Keratinocyte (primary cell): ENCODE data around the gene TP53AIP1. TPM values are rescaled to one million over a fixed set of nuclear protein-coding genes. Genes with fewer than 3 reads are reported as not detected.

Experiments
- DNase-seq: peaks from one replicate; pipeline ENCODE4 v3.0.0-alpha.2; 2011; ENCODE audit warnings: low read depth, missing footprints, low spot score
- FAIRE-seq: peaks from 2 replicates; lab custom pipeline; 2011; peaks lifted over from hg19 to GRCh38; lab: Jason Lieb, UNC
- H2AFZ ChIP-seq: 2 replicates; pipeline ENCODE4 v1.6.0; 2012; ENCODE audit warnings: low read length, control low read depth, inconsistent platforms; ENCODE audit not compliant: control insufficient read depth
- H3K27ac ChIP-seq: 2 replicates; pipeline ENCODE4 v1.5.1; 2011; ENCODE audit warnings: low read length; ENCODE audit not compliant: control insufficient read depth, insufficient read depth
- H3K27me3 ChIP-seq: 3 replicates; pipeline ENCODE4 v1.6.0; 2011; ENCODE audit warnings: low read length; ENCODE audit not compliant: control insufficient read depth, insufficient read depth; ENCODE audit errors: extremely low read depth
- H3K36me3 ChIP-seq, 2 experiments: 2 replicates in 1 of 2; 3 replicates in 1 of 2; pipeline ENCODE4 v1.5.1; 2011; ENCODE audit warnings: low read length in 2 of 2, mild to moderate bottlenecking in 1 of 2; ENCODE audit not compliant: control insufficient read depth in 2 of 2, insufficient read depth in 2 of 2; ENCODE audit errors: extremely low read depth in 1 of 2
- H3K4me1 ChIP-seq: 3 replicates; pipeline ENCODE4 v1.5.1; 2011; ENCODE audit warnings: low read length; ENCODE audit not compliant: control insufficient read depth, insufficient read depth; ENCODE audit errors: extremely low read depth
- H3K4me2 ChIP-seq: 3 replicates; pipeline ENCODE4 v1.6.0; 2011; ENCODE audit warnings: low read depth, low read length; ENCODE audit not compliant: control insufficient read depth, insufficient read depth; ENCODE audit errors: extremely low read depth
- H3K4me3 ChIP-seq, 3 experiments: fragments of 200-600 bp in 1 of 3; sonication (generic) in 1 of 3; 2 replicates in 2 of 3; 3 replicates in 1 of 3; pipeline ENCODE4 v1.5.1; 2011 to 2016; ENCODE audit warnings: low read length in 3 of 3, mild to moderate bottlenecking in 3 of 3, control low read depth in 2 of 3, inconsistent platforms in 1 of 3, low read depth in 1 of 3, mixed read lengths in 1 of 3, mixed run types in 1 of 3, moderate library complexity in 1 of 3; ENCODE audit not compliant: control insufficient read depth in 2 of 3, insufficient read depth in 2 of 3; ENCODE audit errors: extremely low read depth in 1 of 3
- H3K79me2 ChIP-seq: 2 replicates; pipeline ENCODE4 v1.6.0; 2012; ENCODE audit warnings: low read length; ENCODE audit not compliant: control insufficient read depth, insufficient read depth
- H3K9ac ChIP-seq: 3 replicates; pipeline ENCODE4 v1.6.0; 2011; ENCODE audit warnings: low read length; ENCODE audit not compliant: control insufficient read depth, insufficient read depth; ENCODE audit errors: extremely low read depth
- H3K9me1 ChIP-seq: 3 replicates; pipeline ENCODE4 v1.6.0; 2011; ENCODE audit warnings: low read length; ENCODE audit not compliant: control insufficient read depth, insufficient read depth; ENCODE audit errors: extremely low read depth
- H3K9me3 ChIP-seq: 2 replicates; pipeline ENCODE4 v1.5.1; 2012; ENCODE audit warnings: low read depth, low read length; ENCODE audit not compliant: control insufficient read depth
- H4K20me1 ChIP-seq: 3 replicates; pipeline ENCODE4 v1.6.0; 2011; ENCODE audit warnings: low read length; ENCODE audit not compliant: control insufficient read depth, insufficient read depth; ENCODE audit errors: extremely low read depth
- CTCF ChIP-seq, 3 experiments: IDR thresholded peaks in 1 of 3; conservative IDR thresholded peaks in 1 of 3; optimal IDR thresholded peaks in 1 of 3; 2 replicates in 2 of 3; 3 replicates in 1 of 3; pipeline versions ENCODE3 to v1.5.1; 2011; ENCODE audit warnings: low read length in 3 of 3, mild to moderate bottlenecking in 3 of 3, moderate library complexity in 2 of 3, control low read depth in 1 of 3, inconsistent platforms in 1 of 3; ENCODE audit not compliant: insufficient read depth in 2 of 3; ENCODE audit errors: extremely low read depth in 1 of 3
- EZH2 ChIP-seq: IDR thresholded peaks from one replicate; pipeline ENCODE4 v1.6.1; 2012; ENCODE audit warnings: inconsistent platforms, mild to moderate bottlenecking, low read length, moderate library complexity
- dilution Hi-C: fragments of 300-500 bp; cut with MboI; formaldehyde crosslinking; loops from one replicate; pipeline ENCODE4 v1.7.0; 2020; ENCODE audit warnings: low sequenced_read_pairs; ENCODE audit not compliant: extremely low pct_ligation_motif_present
- polyA minus RNA-seq, 3 experiments: library from RNA; depleted of rRNA, polyadenylated mRNA; stranded (reverse); fragments of >200 nt; gene quantifications; 1 replicate in 1 of 3; 2 replicates in 1 of 3; 3 replicates in 1 of 3; pipeline ENCODE4 v1.2.3, GENCODE V29; 2011
- polyA plus RNA-seq, 5 experiments: library from polyadenylated mRNA; depleted of rRNA in 3 of 5; stranded (reverse) in 3 of 5; stranded (forward) in 1 of 5; unstranded in 1 of 5; fragments of >200 nt; gene quantifications; 1 replicate in 1 of 5; 2 replicates in 3 of 5; 3 replicates in 1 of 5; pipeline versions ENCODE4 v1.2.1 to v1.2.3, GENCODE V29; 2011 to 2012; ENCODE audit warnings: missing spikeins in 2 of 5, low read depth in 1 of 5, low replicate concordance in 1 of 5

The TP53AIP1 gene
- polyA plus RNA-seq, result 21.2 to 75.2 TPM (median 37.1 TPM) in 3 replicates
- 6.4 TPM for polyA plus RNA-seq (2011; ENCODE audit: low read depth)
- polyA plus RNA-seq (2011; cell fraction: cytosol; rRNA removed), result 34.5 and 40.4 TPM in 2 replicates
- 57.7 and 84.9 TPM in 2 replicates for polyA plus RNA-seq (2011; cell fraction: nucleus; rRNA removed)
- polyA plus RNA-seq (2012; ENCODE audit: low replicate concordance), result 21.3 and 29.2 TPM in 2 replicates
- 8.5 to 35.0 TPM (median 15.4 TPM) in 3 replicates for polyA minus RNA-seq
- polyA minus RNA-seq (2011; cell fraction: cytosol; rRNA and poly(A)+ RNA removed), result 15.9 TPM
- polyA minus RNA-seq (2011; cell fraction: nucleus; rRNA and poly(A)+ RNA removed), result 12.5 and 15.3 TPM in 2 replicates

GRCh38 chr11:128942817-128943427 is at the start of gene TP53AIP1:
Gene TP53AIP1 (minus strand): TSS chr11:128942871. CDS start chr11:128937818, 5,053 bp downstream.
- TF ChIP-seq EZH2, result no peak
- no peak for TF ChIP-seq CTCF (optimal IDR thresholded peaks at IDR 0.05 in 1 of 3, IDR thresholded peaks at IDR 0.05 in 1 of 3, conservative IDR thresholded peaks at IDR 0.05 in 1 of 3; ENCODE audit: extremely low read depth in 1 of 3, insufficient read depth in 2 of 3, low read length in 3 of 3)
- peaks cover 49% of the 10 kb centered on the region for H3K4me1 ChIP-seq
- H2AFZ ChIP-seq, result peak within 1 kb of the TSS; percentile 96
- H3K9me3 ChIP-seq, result no peaks in the 10 kb centered on the region
- no peaks in the 10 kb centered on the region for H3K9me1 ChIP-seq
- dilution Hi-C loops, result no loop called here
- DNase-seq (no peak), FAIRE-seq (peak; percentile 57)
- peak within 1 kb of the TSS; percentile 92 for H3K27ac ChIP-seq
- H3K4me2 ChIP-seq, result peak within 1 kb of the TSS; percentile 95
- H3K4me3 ChIP-seq, result peak within 1 kb of the TSS; percentile 34 to 69 (median 65)
- H3K79me2 ChIP-seq, result peaks cover 4% of the 10 kb centered on the region
- no peaks in the 10 kb centered on the region for H3K27me3 ChIP-seq
- no peaks in the 10 kb centered on the region for H3K36me3 ChIP-seq
- peak within 1 kb of the TSS; percentile 82 for H3K9ac ChIP-seq
- H4K20me1 ChIP-seq, result no peaks in the 10 kb centered on the region

- H3K9ac ChIP-seq, result no peak overlapping the region
- H3K4me1 ChIP-seq, result no peaks in the 10 kb centered on the region
- no peak overlapping the region for H2AFZ ChIP-seq
- no peak overlapping the region for H3K4me2 ChIP-seq
- H3K9me3 ChIP-seq, result no peaks in the 10 kb centered on the region
- dilution Hi-C loops, result no loop called here
- TF ChIP-seq EZH2 (no peak), CTCF (optimal IDR thresholded peaks at IDR 0.05 in 1 of 3, IDR thresholded peaks at IDR 0.05 in 1 of 3, conservative IDR thresholded peaks at IDR 0.05 in 1 of 3; ENCODE audit: extremely low read depth in 1 of 3, insufficient read depth in 2 of 3, low read length in 3 of 3) (no peak)
- H3K79me2 ChIP-seq, result no peaks in the 10 kb centered on the region
- no peak overlapping the region for H3K27ac ChIP-seq
- H3K27me3 ChIP-seq, result no peaks in the 10 kb centered on the region
- DNase-seq, result no peak
- no peaks in the 10 kb centered on the region for H3K9me1 ChIP-seq
- no peaks in the 10 kb centered on the region for H4K20me1 ChIP-seq
- no peak for FAIRE-seq
- H3K4me3 ChIP-seq, result no peak overlapping the region
- no peaks in the 10 kb centered on the region for H3K36me3 ChIP-seq
Observed at GRCh38 chr11:128988242-128988970, 45.7 kb upstream of the TP53AIP1 start.
